HG03045 (cell line): ENCODE results near the gene TDRD12.

Source experiments
- ATAC-seq: cut with Tn5 transposase; IDR thresholded peaks from one replicate; pipeline ENCODE4 v1.9.1; 2021; ENCODE audit warnings: mild to moderate bottlenecking, moderate library complexity; ENCODE audit not compliant: unreplicated experiment

The TDRD12 gene

GRCh38 chr19:32809254-32809653, 89.7 kb downstream of the TDRD12 start:
- no peak for ATAC-seq

- ATAC-seq, result no peak
Measured at GRCh38 chr19:32809754-32810153, 90.2 kb downstream of the TDRD12 start.

GRCh38 chr19:32810452-32810851, 90.9 kb downstream of the TDRD12 start:
- ATAC-seq, result no peak

GRCh38 chr19:32811151-32811550, 91.6 kb downstream of the TDRD12 start:
- no peak for ATAC-seq

GRCh38 chr19:32812036-32812435, 92.5 kb downstream of the TDRD12 start:
- ATAC-seq, result no peak

- ATAC-seq, result no peak
Measured at GRCh38 chr19:32812571-32812970, 93.0 kb downstream of the TDRD12 start.

GRCh38 chr19:32813862-32814425, 94.4 kb downstream of the TDRD12 start:
- no peak for ATAC-seq

GRCh38 chr19:32814624-32815023, 95.1 kb downstream of the TDRD12 start:
- ATAC-seq, result no peak

GRCh38 chr19:32816555-32817099, 97.1 kb downstream of the TDRD12 start:
- no peak for ATAC-seq

- ATAC-seq, result no peak
Measured at GRCh38 chr19:32817569-32818476, 98.3 kb downstream of the TDRD12 start.

- no peak for ATAC-seq
Measured at GRCh38 chr19:32818536-32818935, 99.0 kb downstream of the TDRD12 start.

GRCh38 chr19:32819419-32820400, 100.1 kb downstream of the TDRD12 start:
- ATAC-seq, result no peak

- no peak for ATAC-seq
Measured at GRCh38 chr19:32822916-32823746, 103.6 kb downstream of the TDRD12 start.

- no peak for ATAC-seq
Measured at GRCh38 chr19:32823747-32824102, 104.2 kb downstream of the TDRD12 start.

GRCh38 chr19:32824191-32824751, 104.7 kb downstream of the TDRD12 start:
- no peak for ATAC-seq

- ATAC-seq, result no peak
Measured at GRCh38 chr19:32824916-32825608, 105.5 kb downstream of the TDRD12 start.

GRCh38 chr19:32828139-32828538, 108.6 kb downstream of the TDRD12 start:
- no peak for ATAC-seq

- no peak for ATAC-seq
Measured at GRCh38 chr19:32828643-32829344, 109.2 kb downstream of the TDRD12 start.
